Neutrophil (primary cell): ENCODE measurements around the gene CEP57L1.
"Not testable (repeated sequence)": the region's sequence is repeated elsewhere in the genome, so short reads cannot be mapped to it uniquely, and the experiment has no call there.

Experiments used
- H3K27ac ChIP-seq: fragments of 200-600 bp; sonication (generic); 2 replicates; pipeline ENCODE4 v1.5.1; 2016; ENCODE audit warnings: mild to moderate bottlenecking, moderate library complexity
- H3K27me3 ChIP-seq: fragments of 200-600 bp; sonication (generic); 2 replicates; pipeline ENCODE4 v1.6.0; 2016; ENCODE audit warnings: mild to moderate bottlenecking
- H3K36me3 ChIP-seq: fragments of 200-600 bp; sonication (generic); 2 replicates; pipeline ENCODE4 v1.5.1; 2017
- H3K4me1 ChIP-seq, 2 experiments: fragments of 200-600 bp in 1 of 2; sonication (generic) in 1 of 2; 1 replicate in 1 of 2; 2 replicates in 1 of 2; pipeline versions ENCODE4 v1.5.1 to v1.6.1; 2013 to 2016; ENCODE audit warnings: low read depth in 1 of 2, low read length in 1 of 2, mild to moderate bottlenecking in 1 of 2, moderate library complexity in 1 of 2; ENCODE audit not compliant: control insufficient read depth in 1 of 2, insufficient read depth in 1 of 2
- H3K4me3 ChIP-seq, 2 experiments: fragments of 200-600 bp in 1 of 2; sonication (generic) in 1 of 2; 1 replicate in 1 of 2; 2 replicates in 1 of 2; pipeline ENCODE4 v1.5.1; 2013 to 2016; ENCODE audit warnings: low read depth in 1 of 2, low read length in 1 of 2, mild to moderate bottlenecking in 1 of 2, moderate library complexity in 1 of 2
- H3K9me3 ChIP-seq: fragments of 200-600 bp; sonication (generic); 2 replicates; pipeline ENCODE4 v1.5.1; 2016
- TF ChIP-seq, protein P1 (sequence below): fragments of 200-600 bp; sonication (generic); IDR thresholded peaks from 2 replicates; pipeline ENCODE4 v1.5.1; 2016; ENCODE audit warnings: antibody characterized with exemption

Gene CEP57L1

DNA sequence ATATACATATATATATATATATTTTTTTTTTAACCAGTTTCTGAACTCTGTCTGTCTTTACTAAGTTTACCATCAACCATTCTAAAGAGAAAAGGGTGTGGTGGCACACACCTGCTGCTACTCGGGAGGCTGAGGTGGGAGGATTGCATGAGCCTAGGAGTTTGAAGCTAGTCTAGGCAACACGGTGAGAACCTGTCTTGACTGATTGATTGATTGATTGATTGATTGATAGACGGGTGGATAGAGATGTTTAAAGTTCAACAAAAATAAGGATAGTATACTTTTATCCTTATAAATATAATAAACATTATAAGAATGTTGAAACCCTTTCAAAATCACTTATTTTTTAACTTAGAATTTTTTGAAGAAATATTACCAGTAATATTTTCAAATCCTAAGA lies 30.2 kb downstream of the CEP57L1 start:
- no peaks in the 10 kb centered on the region for H3K9me3 ChIP-seq
- H3K4me1 ChIP-seq, result peaks cover 8 to 9% of the 10 kb centered on the region in 2 experiments
- H3K27ac ChIP-seq, result no peak overlapping the region
- no peak overlapping the region for H3K4me3 ChIP-seq
- no peaks in the 10 kb centered on the region for H3K27me3 ChIP-seq
- H3K36me3 ChIP-seq, result no peaks in the 10 kb centered on the region
- TF ChIP-seq, protein P1, sequence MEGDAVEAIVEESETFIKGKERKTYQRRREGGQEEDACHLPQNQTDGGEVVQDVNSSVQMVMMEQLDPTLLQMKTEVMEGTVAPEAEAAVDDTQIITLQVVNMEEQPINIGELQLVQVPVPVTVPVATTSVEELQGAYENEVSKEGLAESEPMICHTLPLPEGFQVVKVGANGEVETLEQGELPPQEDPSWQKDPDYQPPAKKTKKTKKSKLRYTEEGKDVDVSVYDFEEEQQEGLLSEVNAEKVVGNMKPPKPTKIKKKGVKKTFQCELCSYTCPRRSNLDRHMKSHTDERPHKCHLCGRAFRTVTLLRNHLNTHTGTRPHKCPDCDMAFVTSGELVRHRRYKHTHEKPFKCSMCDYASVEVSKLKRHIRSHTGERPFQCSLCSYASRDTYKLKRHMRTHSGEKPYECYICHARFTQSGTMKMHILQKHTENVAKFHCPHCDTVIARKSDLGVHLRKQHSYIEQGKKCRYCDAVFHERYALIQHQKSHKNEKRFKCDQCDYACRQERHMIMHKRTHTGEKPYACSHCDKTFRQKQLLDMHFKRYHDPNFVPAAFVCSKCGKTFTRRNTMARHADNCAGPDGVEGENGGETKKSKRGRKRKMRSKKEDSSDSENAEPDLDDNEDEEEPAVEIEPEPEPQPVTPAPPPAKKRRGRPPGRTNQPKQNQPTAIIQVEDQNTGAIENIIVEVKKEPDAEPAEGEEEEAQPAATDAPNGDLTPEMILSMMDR, result no peak

DNA sequence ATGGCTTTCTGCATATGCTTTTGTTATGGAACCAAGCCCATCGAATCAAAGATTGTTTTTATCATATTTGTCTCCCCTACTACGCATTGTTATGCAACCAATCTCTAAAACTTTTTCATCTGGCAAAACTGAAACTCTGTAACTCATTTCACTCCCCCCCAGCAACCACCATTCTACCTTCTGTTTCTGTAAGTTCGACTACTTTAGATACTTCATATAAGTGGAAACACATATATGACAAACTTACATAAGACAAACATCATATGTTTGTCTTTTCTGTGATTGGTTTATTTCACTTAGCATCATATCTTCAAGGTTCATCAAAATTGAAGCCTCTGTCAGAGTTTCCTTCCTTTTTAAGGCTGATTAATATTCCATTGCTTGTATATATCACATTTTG lies 34.8 kb downstream of the CEP57L1 start:
- H3K4me3 ChIP-seq, result no peak overlapping the region
- H3K4me1 ChIP-seq, result no peaks in the 10 kb centered on the region
- H3K9me3 ChIP-seq, result no peaks in the 10 kb centered on the region
- no peaks in the 10 kb centered on the region for H3K27me3 ChIP-seq
- TF ChIP-seq, protein P1, result no peak
- no peak overlapping the region for H3K27ac ChIP-seq
- no peaks in the 10 kb centered on the region for H3K36me3 ChIP-seq

DNA sequence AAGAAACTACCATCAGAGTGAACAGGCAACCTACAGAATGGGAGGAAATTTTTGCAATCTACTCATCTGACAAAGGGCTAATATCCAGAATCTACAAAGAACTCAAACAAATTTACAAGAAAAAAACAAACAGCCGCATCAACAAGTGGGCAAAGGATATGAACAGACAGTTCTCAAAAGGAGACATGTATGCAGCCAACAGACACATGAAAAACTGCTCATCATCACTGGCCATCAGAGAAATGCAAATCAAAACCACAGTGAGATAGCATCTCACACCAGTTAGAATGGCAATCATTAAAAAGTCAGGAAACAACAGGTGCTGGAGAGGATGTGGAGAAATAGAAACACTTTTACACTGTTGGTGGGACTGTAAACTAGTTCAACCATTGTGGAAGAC lies 40.3 kb downstream of the CEP57L1 start:
- H3K27me3 ChIP-seq, H3K4me1 ChIP-seq, H3K9me3 ChIP-seq, H3K4me3 ChIP-seq, H3K36me3 ChIP-seq, H3K27ac ChIP-seq: not testable (repeated sequence)

DNA sequence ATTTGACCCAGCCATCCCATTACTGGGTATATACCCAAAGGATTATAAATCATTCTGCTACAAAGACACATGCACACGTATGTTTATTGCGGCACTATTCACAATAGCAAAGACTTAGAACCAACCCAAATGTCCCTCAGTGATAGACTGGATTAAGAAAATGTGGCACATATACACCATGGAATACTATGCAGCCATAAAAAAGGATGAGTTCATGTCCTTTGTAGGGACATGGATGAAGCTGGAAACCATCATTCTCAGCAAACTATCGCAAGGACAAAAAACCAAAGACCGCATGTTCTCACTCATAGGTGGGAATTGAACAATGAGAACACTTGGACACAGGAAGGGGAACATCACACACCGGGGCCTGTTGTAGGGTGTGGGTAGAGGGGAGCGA lies 40.7 kb downstream of the CEP57L1 start:
- not testable (repeated sequence) for H3K4me3 ChIP-seq, H3K27me3 ChIP-seq, H3K36me3 ChIP-seq, H3K27ac ChIP-seq, H3K9me3 ChIP-seq, H3K4me1 ChIP-seq

DNA sequence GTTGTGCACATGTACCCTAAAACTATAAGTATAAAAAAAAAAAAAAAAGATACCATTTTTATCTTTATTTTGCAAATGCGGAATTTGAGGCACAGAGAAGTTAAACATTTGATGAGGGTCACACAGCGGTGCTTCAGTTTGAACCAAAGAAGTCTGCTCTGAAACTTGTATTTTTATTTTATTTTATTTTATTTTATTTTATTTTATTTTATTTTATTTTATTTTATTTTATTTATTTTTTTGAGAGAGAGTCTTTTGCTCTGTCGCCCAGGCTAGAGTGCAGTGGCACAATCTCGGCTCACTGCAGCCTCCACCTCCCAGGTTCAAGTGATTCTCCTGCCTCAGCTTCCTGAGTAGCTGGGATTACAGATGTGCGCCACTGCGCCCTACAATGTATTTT lies 41.2 kb downstream of the CEP57L1 start:
- not testable (repeated sequence) for H3K27me3 ChIP-seq, H3K4me3 ChIP-seq, H3K4me1 ChIP-seq, H3K9me3 ChIP-seq, H3K36me3 ChIP-seq, H3K27ac ChIP-seq

DNA sequence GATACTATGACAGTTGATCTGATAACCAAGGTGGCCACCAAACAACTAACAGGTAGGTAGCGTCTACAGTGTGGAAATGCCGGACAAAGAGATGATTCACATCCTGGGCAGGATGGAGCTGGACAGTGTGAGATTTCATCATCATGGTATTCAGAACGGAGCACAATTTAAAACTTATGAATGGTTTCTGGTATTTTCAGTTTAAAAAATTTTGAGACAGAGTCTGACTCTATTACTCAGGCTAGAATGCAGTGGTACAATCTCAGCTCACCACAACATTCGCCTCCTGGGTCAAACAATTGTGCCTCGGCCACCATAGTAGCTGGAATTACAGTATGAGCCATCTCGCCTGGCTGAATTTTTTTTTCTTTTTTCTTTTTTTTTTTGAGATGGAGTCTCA lies 43.8 kb downstream of the CEP57L1 start:
- Histone ChIP-seq H3K4me1 (no peaks in the 10 kb centered on the region), H3K27me3 (no peaks in the 10 kb centered on the region), H3K36me3 (no peaks in the 10 kb centered on the region), H3K4me3 (no peak overlapping the region), H3K9me3 (no peaks in the 10 kb centered on the region), H3K27ac (no peak overlapping the region)
- TF ChIP-seq, protein P1, result no peak

DNA sequence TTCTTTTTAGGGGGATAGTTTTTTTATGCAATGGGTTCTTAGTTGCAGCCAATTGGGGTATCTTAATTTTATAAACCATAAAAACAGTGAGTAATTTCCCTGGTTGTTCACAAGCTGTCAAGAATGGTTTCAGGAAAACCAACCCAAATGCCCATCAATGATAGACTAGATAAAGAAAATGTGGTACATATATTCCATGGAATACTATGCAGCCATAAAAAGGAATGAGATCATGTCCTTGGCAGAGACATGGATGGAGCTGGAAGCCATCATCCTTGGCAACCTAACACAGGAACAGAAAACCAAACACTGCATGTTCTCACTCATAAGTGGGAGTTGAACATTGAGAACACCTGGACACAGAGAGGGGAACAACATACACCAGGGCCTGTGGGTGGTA lies 46.8 kb downstream of the CEP57L1 start:
- not testable (repeated sequence) for H3K9me3 ChIP-seq, H3K4me1 ChIP-seq, H3K4me3 ChIP-seq, H3K27me3 ChIP-seq, H3K36me3 ChIP-seq, H3K27ac ChIP-seq

DNA sequence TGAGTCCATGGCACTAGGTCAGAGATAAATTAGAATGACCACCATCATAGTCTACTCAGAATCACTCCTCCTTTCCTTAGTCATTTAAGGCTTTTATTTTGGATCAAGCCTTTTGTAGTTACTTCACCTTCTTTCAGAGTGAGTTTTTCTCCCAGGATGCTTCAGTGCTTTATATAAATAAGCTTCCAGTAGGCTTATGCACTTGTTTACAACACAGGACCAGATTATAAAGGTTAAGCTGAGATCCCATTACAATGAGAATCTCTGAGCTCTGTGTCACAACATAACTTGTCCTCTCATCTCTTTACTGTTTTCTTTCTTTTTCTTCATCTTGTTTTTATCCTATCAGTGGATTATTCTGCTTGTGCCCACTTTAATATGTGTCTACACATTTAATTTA lies 47.9 kb downstream of the CEP57L1 start:
- H3K9me3 ChIP-seq, result no peaks in the 10 kb centered on the region
- H3K4me1 ChIP-seq, result no peaks in the 10 kb centered on the region
- TF ChIP-seq, protein P1, result no peak
- no peak overlapping the region for H3K4me3 ChIP-seq
- H3K36me3 ChIP-seq, result no peaks in the 10 kb centered on the region
- no peak overlapping the region for H3K27ac ChIP-seq
- H3K27me3 ChIP-seq, result no peaks in the 10 kb centered on the region

DNA sequence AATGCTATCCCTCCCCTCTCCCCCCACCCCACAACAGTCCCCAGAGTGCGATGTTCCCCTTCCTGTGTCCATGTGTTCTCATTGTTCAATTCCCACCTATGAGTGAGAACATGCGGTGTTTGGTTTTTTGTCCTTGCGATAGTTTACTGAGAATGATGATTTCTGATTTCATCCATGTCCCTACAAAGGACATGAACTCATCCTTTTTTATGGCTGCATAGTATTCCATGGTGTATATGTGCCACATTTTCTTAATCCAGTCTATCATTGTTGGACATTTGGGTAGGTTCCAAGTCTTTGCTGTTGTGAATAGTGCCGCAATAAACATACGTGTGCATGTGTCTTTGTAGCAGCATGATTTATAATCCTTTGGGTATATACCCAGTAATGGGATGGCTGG lies 52.9 kb downstream of the CEP57L1 start:
- not testable (repeated sequence) for H3K9me3 ChIP-seq, H3K4me1 ChIP-seq, H3K27ac ChIP-seq, H3K27me3 ChIP-seq, H3K36me3 ChIP-seq, H3K4me3 ChIP-seq

DNA sequence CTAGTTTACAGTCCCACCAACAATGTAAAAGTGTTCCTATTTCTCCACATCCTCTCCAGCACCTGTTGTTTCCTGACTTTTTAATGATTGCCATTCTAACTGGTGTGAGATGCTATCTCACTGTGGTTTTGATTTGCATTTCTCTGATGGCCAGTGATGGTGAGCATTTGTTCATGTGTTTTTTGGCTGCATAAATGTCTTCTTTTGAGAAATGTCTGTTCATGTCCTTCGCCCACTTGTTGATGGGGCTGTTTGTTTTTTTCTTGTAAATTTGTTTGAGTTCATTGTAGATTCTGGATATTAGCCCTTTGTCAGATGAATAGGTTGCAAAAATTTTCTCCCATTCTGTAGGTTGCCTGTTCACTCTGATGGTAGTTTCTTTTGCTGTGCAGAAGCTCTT lies 53.4 kb downstream of the CEP57L1 start:
- not testable (repeated sequence) for H3K4me3 ChIP-seq, H3K27ac ChIP-seq, H3K27me3 ChIP-seq, H3K36me3 ChIP-seq, H3K4me1 ChIP-seq, H3K9me3 ChIP-seq
